Ovary (tissue), 9 donors: Measurements from ENCODE around the gene CLIP2. TPM values are rescaled to one million over a fixed set of nuclear protein-coding genes. Genes with fewer than 3 reads are reported as not detected.

Experiments
- DNase-seq, 5 donors: peaks; one replicate each; pipeline ENCODE4 v3.0.0-alpha.2; 2019 to 2020
- H3K27ac ChIP-seq, 2 donors: fragments of 200-600 bp; one replicate each; pipeline versions ENCODE4 v1.5.1 to v1.8.0; 2019 to 2022
- H3K27me3 ChIP-seq: fragments of 200-600 bp; one replicate; pipeline ENCODE4 v1.8.0; 2022
- H3K36me3 ChIP-seq: fragments of 200-600 bp; sonication (generic); one replicate; pipeline ENCODE4 v1.5.1; 2019
- H3K4me1 ChIP-seq: one replicate; pipeline ENCODE4 v1.8.1; 2013; ENCODE audit warnings: mild to moderate bottlenecking, moderate library complexity; ENCODE audit not compliant: insufficient read depth
- H3K4me3 ChIP-seq: fragments of 200-600 bp; sonication (generic); one replicate; pipeline ENCODE4 v1.5.1; 2017
- H3K9me3 ChIP-seq, 2 donors: fragments of 200-600 bp in 1 of 2; sonication (generic) in 1 of 2; one replicate each; pipeline versions ENCODE4 v1.5.1 to v1.8.1; 2013 to 2019; ENCODE audit warnings: mild to moderate bottlenecking in 1 of 2, moderate library complexity in 1 of 2
- CTCF ChIP-seq, 3 donors: fragments of 450-650 bp in 2 of 3; fragments of 200-600 bp in 1 of 3; IDR thresholded peaks; one replicate each; pipeline versions ENCODE4 v1.5.1 to v1.8.0; 2016 to 2022; ENCODE audit warnings: antibody characterized with exemption in 3 of 3, mild to moderate bottlenecking in 1 of 3
- EP300 ChIP-seq: sonication (generic); formaldehyde crosslinking; IDR thresholded peaks from one replicate; pipeline ENCODE4 v1.6.1; 2017; ENCODE audit warnings: antibody characterized with exemption
- POLR2A ChIP-seq: fragments of 450-650 bp; IDR thresholded peaks from one replicate; pipeline ENCODE4 v1.6.1; 2017; ENCODE audit warnings: antibody characterized with exemption, mild to moderate bottlenecking, moderate library complexity
- WGBS, 3 donors: extraction: QIAGEN DNeasy Blood & Tissue Kit in 1 of 3; methylation state at CpG; one replicate each; pipeline versions ENCODE4 v1.1.5 to v1.1.7; 2013 to 2017; 5-methylcytosine and 5-hydroxymethylcytosine counted together
- intact Hi-C, 4 donors: fragments of 100-400 bp; cut with DNase I; formaldehyde crosslinking; loops; one replicate each; pipeline versions ENCODE4 v1.11.0 to v1.15.1; 2022 to 2023
- polyA plus RNA-seq, 2 donors: library from polyadenylated mRNA; stranded (reverse); fragments of 200-250 nt in 1 of 2; fragments of 350-450 nt in 1 of 2; fragmentation: Illumina TruSeq in 1 of 2; extraction: RNeasy Lipid Tissue Mini Kit (QIAGEN cat#74804) in 1 of 2; gene quantifications; one replicate each; pipeline ENCODE4 v1.2.3, GENCODE V29; 2013 to 2014
- total RNA-seq, 7 donors: library from RNA; depleted of rRNA in 2 of 7; stranded (reverse); fragments of >200 nt in 2 of 7; fragmentation: NEBNext Ultra II Directional in 3 of 7; extraction: Animal tissue kit (Norgen Biotek cat#: 25700) in 3 of 7; gene quantifications; one replicate each; pipeline versions ENCODE4 v1.1.0 to v1.2.4, GENCODE V29; 2016 to 2023
- donor health status: DM: no; HTN: no; CAD: no; lungs with moderate emphysema.
- donor health status: DM: no; HTN: no; CAD: no.
- donor health status: Bipolar disorder and iron deficiency.
- donor health status: DM: yes; HTN: yes; CAD: no.
- donor health status: DM: no; HTN: no; CAD: no.
- donor health status: DM: yes; HTN: yes; CAD: no.

Gene CLIP2
- total and polyA plus RNA-seq, 9 donors = 5.1 to 51.5 (median 28.9) TPM

GRCh38 chr7:74304550-74304949, 15.3 kb downstream of the CLIP2 start:
- intact Hi-C loops = no loop called here
- Histone ChIP-seq H3K4me1 (peaks cover 16% of the 10 kb centered on the region), H3K27me3 (no peaks in the 10 kb centered on the region), H3K27ac (no peak overlapping the region), H3K36me3 (no peaks in the 10 kb centered on the region), H3K9me3 (no peaks in the 10 kb centered on the region), H3K4me3 (no peak overlapping the region)
- TF ChIP-seq CTCF (IDR thresholded peaks at IDR 0.05) = no peak
- TF ChIP-seq EP300 = no peak
- TF ChIP-seq POLR2A = no peak
- DNase-seq = no peak
- WGBS, 3 donors = 86 to 93% (median 90%) methylated on average over 2 of the region's 2 CpGs

- H3K27ac ChIP-seq = no peak overlapping the region
- no peak overlapping the region for H3K4me3 ChIP-seq
- intact Hi-C loops = loop anchor here in 1 of 4 donors (5.0 kb wide), 1 partner anchor 54 kb away; the partner anchor contains the start of gene RFC2
- no peaks in the 10 kb centered on the region for H3K9me3 ChIP-seq
- no peaks in the 10 kb centered on the region for H3K36me3 ChIP-seq
- H3K4me1 ChIP-seq = peaks cover 16% of the 10 kb centered on the region
- DNase-seq = peak in 4 of 5 donors; percentile 22 to 50 (median 46)
- TF ChIP-seq POLR2A = no peak
- 46 to 56% (median 49%) methylated on average over 24 to 27 of the region's 27 CpGs for WGBS, 3 donors
- no peaks in the 10 kb centered on the region for H3K27me3 ChIP-seq
Measured at GRCh38 chr7:74306004-74306729, 17.0 kb downstream of the CLIP2 start.

- no peak overlapping the region for H3K27ac ChIP-seq
- peak; percentile 58 to 73 (median 65) for DNase-seq
Measured at GRCh38 chr7:74306730-74307469, 17.7 kb downstream of the CLIP2 start.

DNA sequence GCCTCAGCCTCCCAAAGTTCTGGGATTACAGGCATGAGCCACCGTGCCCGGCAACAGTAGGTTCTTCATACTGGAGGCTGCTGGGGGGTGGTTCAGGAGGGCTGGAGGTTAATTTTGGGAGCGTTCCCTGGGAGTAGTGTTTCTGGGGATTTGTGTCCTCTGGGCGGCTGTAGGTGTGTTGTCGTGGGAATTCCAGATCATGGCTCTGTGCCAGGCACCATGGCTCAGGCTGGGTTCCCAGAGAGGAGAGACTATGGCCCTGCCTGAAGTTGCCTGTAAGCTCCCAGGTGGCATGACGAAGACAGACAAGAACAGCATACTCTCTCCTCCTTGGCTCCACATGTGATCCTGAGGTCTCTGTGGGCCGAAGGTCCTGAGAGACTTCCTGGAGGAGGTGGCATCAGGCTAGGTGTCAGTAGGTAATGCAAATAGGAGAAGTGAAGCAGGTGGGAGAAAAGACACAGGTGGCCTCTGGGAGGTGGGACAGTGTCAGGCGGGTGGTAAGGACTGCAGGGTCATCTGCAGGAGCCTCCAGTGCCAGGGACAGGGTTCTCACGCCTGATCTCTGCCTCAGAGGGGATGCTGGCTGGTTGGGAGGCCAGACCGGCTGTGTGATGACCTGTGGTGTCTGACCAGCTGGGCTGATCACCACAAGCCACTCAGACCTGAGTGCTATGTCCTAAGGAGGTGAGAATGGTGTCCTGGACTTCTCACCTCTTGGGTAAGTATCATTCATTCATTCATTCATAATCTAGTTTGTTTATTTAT, 18.7 kb downstream of the CLIP2 start:
- no peak for DNase-seq
- intact Hi-C loops = loop anchor here in 1 of 4 donors (5.0 kb wide), 1 partner anchor 56 kb away; the partner anchor contains the start of gene RFC2
- Histone ChIP-seq H3K9me3 (no peaks in the 10 kb centered on the region), H3K27ac (no peak overlapping the region), H3K27me3 (no peaks in the 10 kb centered on the region), H3K4me3 (no peak overlapping the region), H3K36me3 (no peaks in the 10 kb centered on the region), H3K4me1 (peaks cover 13% of the 10 kb centered on the region)
- no peak for TF ChIP-seq CTCF (IDR thresholded peaks at IDR 0.05)
- no peak for TF ChIP-seq EP300
- TF ChIP-seq POLR2A = no peak
- 79 to 88% (median 87%) methylated on average over 10 of the region's 10 CpGs for whole genome bisulfite sequencing, 3 donors

More at GRCh38 chr7:74306730-74307469, 17.7 kb downstream of the CLIP2 start:
- no peaks in the 10 kb centered on the region for H3K27me3 ChIP-seq
- 17 to 24% (median 21%) methylated on average over 20 of the region's 20 CpGs for WGBS, 3 donors
- TF ChIP-seq POLR2A (no peak), EP300 (no peak), CTCF (IDR thresholded peaks at IDR 0.05) (no peak)
- intact Hi-C loops = loop anchor here in 1 of 4 donors (5.0 kb wide), 1 partner anchor 55 kb away; the partner anchor contains the start of gene RFC2
- no peaks in the 10 kb centered on the region for H3K36me3 ChIP-seq
- peaks cover 16% of the 10 kb centered on the region for H3K4me1 ChIP-seq
- H3K9me3 ChIP-seq = no peaks in the 10 kb centered on the region
- H3K4me3 ChIP-seq = no peak overlapping the region
